Activated CD8-positive, alpha-beta memory T cell treated with anti-CD3 and anti-CD28 coated beads for 24 hours (primary cell): Measurements from ENCODE around the gene BMP7.

Source experiments
- DNase-seq: peaks from one replicate; pipeline ENCODE4 v3.0.0-alpha.2; 2020

BMP7 gene

DNA sequence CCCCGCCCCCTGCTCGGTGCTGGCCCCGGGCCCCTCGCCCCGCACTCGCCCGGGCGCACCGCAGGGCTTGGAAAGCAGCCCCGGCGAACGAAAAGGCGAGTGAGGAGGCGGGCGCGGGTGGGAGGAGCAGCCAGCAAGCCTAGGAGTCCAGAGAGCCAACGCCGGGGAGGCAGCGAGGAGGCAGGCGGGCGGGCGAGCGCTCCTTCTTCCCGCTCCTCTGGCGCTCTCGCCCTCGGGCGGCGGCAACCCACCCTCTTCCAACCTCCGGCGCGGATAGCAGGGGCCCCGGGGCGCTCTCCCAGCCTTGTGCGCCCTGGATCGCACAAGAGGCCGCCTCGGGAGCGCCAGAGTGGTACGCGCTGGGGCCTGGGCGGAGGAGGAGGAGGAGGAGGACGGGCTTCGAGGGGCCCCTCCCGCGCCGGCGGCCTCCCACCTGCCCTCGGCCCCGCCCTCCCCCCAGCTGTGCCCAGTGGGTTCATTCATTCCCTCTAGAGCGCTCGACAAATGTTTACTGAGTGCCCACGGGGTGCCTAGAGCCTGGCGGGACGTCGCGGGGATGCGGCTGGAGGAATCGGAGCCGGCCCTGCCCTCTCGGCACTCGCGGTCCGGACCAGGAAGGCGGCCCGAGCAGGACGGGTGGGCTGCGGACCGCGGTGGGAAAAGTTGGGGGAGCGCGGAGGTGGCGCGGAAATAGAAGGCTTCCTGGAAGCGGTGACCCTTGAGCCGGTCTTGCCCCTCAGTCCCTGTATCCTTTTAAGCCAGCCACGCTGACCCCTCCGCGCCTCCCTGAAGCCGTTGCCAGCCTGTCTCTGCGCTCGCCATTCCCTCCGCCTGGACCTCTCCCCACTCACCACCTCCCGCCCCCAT lies at the start of gene BMP7:
TSS of gene BMP7 (minus strand) at position 351 of the 867 bp plus-strand sequence. CDS start 519 bp downstream, outside the sequence.
- no peak for DNase-seq

DNA sequence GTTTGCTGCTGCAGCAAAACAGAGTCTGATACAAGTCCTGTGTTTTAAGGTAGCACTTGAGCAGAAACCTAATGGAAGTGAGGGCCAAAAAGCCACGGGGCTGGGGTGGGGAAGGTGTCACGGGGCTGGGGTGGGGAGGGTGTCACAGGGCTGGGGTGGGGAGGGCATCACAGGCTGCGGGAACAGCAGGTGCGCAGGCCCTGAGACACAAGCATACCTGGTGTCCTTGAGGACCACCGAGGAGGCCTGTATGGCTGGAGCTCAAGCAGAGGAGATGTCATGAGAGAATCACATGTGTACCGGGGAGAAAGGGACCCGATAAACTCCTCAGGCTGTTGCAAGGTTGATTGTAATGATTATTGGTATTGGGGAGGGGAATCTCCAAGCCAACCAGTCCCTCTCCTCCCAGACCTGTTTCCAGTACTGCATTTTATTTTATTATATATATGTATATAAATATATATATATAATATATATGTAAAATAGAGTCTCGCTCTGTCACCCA lies 49.6 kb upstream of the BMP7 start:
- peak; percentile 21 for DNase-seq

DNA sequence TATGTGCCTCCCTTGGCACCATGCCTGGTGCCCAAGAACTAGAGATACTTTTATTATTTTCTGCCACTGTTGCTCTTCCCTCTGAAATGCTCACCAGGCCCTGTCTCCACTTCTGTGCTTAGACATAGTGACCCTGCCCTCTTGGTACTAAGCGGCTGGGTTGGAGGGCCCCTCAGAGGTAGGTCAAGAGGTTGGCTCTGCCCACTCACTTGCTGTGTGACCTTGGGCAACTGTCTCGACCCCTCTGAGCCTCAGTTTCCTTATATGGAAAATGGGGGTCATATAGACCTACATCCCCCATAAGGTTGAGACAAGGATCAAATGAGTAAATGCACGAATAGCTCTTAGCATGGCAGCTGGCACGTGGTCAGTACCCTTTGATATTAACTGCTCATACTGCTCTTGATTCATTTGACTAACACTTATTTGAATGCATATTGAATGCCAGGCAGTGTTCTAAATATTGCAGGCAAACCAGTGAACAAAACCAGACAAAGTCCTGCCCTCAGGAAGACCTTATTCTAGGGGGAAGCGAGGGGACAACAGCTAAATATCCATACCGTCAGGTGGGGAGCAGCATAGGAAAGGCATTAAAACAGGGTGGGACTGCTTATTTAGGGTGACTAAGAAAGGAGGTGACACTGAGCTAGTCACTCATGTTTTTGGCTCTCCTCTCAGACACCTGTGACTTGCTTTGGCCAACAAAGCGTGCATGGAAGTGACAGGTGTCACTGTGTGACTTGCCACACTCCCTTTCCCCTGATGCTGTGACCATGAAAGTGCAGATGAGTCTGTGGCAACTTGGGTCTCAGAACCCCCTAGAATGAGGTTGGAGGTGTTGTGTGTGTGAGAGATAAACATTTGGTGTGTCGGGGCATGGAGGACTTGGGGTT lies 48.9 kb upstream of the BMP7 start:
- DNase-seq, result peak; percentile 13

- no peak for DNase-seq
Measured at GRCh38 chr20:57313951-57314350, 47.5 kb upstream of the BMP7 start.

DNA sequence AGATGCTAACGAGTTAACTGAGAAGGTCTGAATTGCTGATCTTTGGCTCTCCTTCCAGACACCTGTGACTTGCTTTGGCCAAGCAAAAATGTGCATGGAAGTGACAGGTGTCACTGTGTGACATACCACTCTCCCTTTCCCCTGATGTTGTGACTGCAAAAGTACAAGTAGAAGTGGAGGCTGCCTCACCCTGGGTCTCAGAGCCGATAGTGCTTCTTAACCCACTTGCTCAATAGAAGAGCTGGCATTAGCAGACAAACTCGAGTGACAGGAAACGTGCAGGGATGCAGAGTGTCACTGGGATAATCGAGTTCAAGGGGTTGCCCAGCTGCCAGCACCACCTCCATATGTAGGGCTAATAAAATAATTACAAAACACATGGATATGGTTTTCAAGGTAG lies 46.8 kb upstream of the BMP7 start:
- DNase-seq, result peak; percentile 9

DNA sequence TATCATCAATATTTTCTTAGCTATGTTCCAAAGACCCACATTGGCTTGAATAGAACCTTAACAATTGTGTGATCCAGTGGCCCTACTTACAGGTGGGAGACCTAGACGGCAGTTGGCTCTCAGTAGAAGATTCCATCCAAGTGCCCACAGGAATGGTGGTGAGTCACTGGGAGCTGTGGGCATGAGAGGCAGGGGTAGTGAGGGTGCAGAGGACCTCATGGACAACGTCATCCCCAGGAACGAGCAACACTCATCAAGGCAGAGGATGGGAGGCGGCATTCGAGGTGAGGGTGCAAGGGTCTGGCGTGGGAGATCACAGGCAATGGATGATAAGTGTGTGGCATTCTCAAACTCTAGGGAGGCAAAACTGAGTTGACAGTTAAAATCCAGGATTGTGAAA lies 45.7 kb upstream of the BMP7 start:
- DNase-seq, result peak; percentile 11

- no peak for DNase-seq
Measured at GRCh38 chr20:57310821-57311514, 44.5 kb upstream of the BMP7 start.

DNA sequence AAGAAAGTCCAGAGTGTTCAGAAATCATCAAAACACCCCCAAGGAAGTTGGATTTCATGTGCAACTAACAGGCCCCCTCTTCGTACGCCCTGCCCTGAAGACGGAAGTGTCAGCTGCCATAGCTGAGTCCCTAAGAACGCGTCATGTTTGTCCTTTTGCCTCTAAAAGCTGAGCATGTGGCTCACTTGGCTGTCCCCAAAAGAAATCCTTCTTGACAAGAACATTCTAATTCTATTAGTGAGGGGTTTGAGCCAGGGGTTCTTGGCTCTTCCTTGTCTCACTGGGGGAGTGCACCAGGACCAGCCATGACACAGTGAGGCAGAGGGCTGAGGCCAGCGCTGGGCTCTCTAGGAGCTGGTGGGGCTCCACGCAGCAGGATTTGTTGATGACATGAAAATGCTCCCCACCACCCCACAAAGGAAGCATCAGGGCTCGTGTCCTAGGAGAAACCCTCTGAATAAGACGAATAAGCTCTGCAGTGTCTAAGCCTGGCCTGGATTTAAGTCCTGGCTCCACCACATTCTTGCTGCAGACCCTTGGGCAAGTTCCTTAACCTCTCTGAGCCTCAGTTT lies 43.2 kb upstream of the BMP7 start:
- no peak for DNase-seq

DNA sequence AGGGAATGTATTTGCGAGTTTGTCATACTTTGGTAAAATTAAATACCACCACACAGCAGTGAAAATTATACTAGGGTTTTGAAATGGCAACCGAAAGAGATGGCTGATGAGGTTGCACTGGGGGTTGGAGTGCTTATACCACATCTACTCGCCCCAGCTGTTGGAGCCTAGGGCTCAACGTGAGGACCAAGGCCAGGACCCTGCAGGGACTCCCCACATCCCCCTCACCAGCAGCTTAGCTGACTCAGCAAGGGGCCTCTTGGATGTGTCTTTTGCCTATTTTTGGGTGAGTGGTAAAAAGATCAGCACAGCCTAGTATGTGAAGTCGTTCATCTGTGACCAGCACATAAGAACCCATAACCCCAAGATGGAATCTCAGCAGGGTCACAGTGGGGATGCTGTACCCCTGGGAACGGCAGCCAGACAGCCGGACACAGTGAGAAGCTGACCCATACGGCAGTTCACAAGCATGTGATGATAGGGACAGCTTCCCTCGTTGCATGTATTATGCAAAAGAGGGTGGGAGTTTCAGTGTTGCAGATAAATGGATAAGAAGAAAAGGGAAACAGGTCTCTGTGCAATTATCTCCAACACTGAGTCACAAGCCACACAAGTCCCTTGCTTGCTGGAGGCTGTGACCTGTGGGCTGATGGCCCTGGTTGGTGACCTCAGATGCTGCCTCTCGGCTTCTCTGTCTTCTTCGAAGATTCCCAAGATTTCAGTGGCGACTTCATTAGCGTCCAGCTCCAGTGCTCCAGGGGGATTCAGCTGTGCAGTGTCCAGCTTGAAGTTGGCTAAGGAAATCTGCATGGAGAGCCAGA lies 42.2 kb upstream of the BMP7 start:
- no peak for DNase-seq

DNA sequence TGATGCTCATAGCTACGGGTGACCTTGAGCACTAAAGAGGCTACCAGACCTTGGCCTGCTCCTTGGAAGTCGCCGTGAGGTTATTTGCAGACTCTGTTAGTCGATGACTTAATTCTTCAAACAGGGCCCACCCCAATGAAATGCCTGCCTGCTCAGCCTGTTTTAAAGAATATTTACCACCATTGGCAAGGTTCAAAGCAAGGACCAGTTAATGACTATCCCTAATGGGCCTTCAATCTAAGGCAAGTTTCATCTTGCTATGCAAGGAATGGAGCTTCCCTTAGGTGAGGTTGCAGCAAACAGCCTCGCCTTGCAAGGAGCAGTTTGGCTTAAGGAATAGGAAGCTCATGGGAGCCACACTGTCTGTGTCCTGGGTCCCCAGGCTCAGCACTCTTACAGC lies 40.3 kb upstream of the BMP7 start:
- no peak for DNase-seq

- no peak for DNase-seq
Measured at GRCh38 chr20:57301026-57301425, 34.6 kb upstream of the BMP7 start.

DNA sequence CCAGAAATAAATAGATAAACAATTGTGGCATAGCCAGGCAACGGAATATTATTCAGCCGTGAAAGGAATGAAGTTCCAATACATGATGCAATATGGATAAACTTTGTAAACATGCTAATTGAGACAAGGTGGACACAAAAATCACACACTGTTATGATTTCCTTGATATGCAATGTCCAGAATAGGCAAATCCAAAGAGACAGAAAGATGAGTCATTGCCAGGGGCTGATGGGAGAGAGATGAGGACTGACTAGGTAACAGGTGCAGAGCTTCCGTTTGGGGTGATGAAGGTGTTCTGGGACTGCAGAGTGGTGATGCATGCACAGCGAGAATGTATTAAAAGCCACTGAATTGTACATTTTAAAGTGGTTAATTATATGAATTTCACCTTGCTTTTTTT lies 32.0 kb upstream of the BMP7 start:
- DNase-seq, result no peak

GRCh38 chr20:57294550-57294949 lies 28.1 kb upstream of the BMP7 start:
- no peak for DNase-seq

DNA sequence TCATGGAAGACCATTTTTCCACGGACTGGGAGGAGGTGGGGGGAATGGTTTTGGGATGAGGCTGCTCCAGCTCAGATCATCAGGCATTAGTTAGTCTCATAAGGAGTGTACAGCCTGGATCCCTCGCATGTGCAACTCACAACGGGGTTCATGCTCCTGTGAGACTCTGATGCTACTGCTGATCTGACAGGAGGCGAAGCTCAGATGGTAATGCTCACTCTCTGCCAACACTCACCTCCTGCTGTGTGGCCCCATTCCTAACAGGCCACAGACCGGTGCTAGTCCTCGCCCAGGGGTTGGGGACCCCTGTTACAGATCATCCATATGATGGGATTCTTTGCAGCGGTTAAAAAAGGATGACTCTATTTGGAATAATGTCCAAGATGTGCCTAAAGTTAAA lies 27.6 kb upstream of the BMP7 start:
- DNase-seq, result no peak

DNA sequence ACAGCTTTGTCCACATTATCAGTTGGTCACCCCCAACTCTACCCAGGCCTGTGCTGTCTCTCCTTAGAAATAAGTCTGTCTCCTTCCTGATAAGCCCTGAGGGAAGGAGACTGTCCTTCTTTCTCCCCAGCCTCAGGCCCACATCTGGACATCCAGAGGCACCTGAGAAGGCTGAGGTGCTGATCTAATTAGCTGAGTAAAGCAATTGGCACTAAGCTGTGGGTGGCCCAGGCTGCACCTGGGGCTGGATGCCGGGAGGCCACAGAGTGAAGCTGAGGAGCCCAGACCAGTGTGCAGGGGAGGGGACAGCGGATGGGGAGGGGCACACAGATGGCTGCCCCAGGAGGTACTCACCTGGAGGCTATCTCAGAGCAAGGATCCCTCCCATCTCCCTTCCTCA lies 26.2 kb upstream of the BMP7 start:
- DNase-seq, result no peak

DNA sequence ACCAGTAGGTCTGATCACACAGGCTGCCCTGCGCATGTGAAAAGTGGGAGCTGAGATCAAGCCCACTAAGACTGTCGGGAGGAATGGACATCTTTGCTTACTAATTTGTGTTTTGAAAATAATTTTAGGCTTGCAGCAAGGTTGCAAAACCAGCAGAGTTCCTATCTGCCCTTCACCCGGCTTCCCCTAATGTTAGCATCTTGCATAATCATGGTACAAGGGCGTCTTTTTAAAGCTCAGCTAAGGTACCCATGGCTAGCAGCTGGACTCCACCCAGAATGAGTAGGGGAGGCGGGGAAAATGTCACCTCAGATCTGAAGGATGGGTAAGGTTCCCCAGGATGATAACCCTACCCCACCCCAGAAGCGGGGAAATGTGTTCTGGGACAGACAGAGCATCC lies 25.3 kb upstream of the BMP7 start:
- DNase-seq, result no peak

DNA sequence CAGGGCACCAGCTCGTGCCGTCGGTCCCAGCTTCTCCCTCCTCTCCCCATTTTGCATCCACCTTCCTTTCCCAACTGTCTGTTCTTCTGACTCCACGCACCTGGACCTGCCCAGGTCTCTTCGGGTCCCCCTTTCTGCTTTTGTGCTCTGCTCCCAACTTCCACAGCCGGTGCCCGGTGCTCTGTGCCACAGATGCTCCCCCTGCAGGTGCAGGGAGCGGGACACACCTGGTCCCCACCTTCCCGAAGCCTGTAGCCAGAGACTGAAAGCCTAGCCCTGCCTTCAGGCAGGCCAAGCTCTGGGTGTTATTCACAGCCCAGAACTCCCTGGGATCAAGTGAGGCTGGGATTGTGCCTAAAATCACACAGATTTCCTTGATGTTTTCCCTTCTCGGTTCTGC lies 24.6 kb upstream of the BMP7 start:
- no peak for DNase-seq

- DNase-seq, result no peak
Measured at GRCh38 chr20:57290178-57290484, 23.7 kb upstream of the BMP7 start.

DNA sequence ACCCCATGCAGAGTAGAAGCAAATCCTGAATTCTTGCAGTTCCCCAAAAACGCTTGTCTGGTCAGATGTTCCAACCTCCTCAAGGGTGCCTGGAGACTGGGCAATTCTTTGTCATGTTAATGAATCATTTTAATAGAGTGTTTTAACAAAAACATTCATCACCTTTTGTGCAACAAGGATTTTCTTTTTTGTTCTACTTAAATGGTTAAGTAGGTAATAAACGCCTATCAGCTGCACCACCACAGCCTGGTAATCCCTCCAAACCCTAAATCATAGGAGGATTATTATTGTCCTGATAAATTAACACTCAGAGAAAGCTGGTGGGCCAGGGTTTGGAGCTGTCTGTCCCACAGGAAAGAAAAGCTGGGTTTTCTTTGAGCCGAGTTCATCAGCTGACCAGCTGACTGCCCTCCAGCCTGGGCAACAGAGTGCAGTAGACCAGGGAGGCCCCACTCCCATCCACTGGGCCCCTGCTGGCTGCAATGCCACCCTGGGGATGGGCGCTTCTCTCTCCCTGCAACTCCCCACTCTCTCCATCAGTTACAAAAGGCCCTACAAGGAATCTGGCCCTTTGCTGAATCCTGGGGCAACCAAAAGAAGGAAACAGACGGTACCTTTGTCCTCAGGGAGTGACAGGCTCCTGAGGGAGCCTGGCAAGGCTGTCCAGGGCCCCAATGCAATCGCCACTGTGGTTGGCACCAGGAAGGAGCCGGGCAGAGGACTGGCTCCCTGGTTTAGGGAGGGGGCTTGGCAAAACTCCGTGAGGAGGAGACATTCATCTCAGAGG lies 23.1 kb upstream of the BMP7 start:
- no peak for DNase-seq

GRCh38 chr20:57288651-57289277 lies 22.3 kb upstream of the BMP7 start:
- no peak for DNase-seq

- no peak for DNase-seq
Measured at GRCh38 chr20:57287901-57288300, 21.5 kb upstream of the BMP7 start.
